ENCODE results near the gene BHLHE40. TPM values are rescaled to one million over a fixed set of nuclear protein-coding genes. Genes with fewer than 3 reads are reported as not detected.

BHLHE40 gene
- total and polyA plus RNA-seq, 2 of the 4 experiments (the other 2 are of a cell fraction): 22.8 to 31.8 TPM

GRCh38 chr3:4971838-4972237, 7.4 kb upstream of the BHLHE40 start:
- H3K9ac ChIP-seq (ENCODE audit: low read depth, low read length): no peak overlapping the region
- no peak overlapping the region for H2AK9ac ChIP-seq (replicated peaks; ENCODE audit: low read depth, low read length, poor library complexity)
- no peak overlapping the region for H3K14ac ChIP-seq (replicated peaks; ENCODE audit: low read depth, low read length)
- no peak overlapping the region for H3K4me3 ChIP-seq (ENCODE audit: insufficient read depth, low read depth, low read length)
- H2AK5ac ChIP-seq (ENCODE audit: low read depth, low read length): no peak overlapping the region
- no peak overlapping the region for H2BK5ac ChIP-seq (ENCODE audit: low read depth, low read length, poor library complexity, severe bottlenecking)
- no peak overlapping the region for H3K4ac ChIP-seq (ENCODE audit: low read depth, low read length)
- H2BK15ac ChIP-seq (ENCODE audit: low read depth, low read length): no peak overlapping the region
- CTCF ChIA-PET: no interaction called here
- POLR2A ChIA-PET (ENCODE audit: unreplicated experiment): no interaction called here
- H4K91ac ChIP-seq (ENCODE audit: insufficient read depth, low read depth, low read length): no peak overlapping the region
- H4K8ac ChIP-seq (ENCODE audit: low read depth in 2 of 2, low read length in 2 of 2): no peak overlapping the region
- no peaks in the 10 kb centered on the region for H4K20me1 ChIP-seq (ENCODE audit: insufficient read depth, low read length)
- H3K23ac ChIP-seq (ENCODE audit: low read depth, low read length): no peak overlapping the region
- dilution Hi-C loops (cut with HindIII; ENCODE audit: low sequenced_read_pairs, unreplicated experiment) (no loop called here), in situ Hi-C loops (cut with MboI; ENCODE audit: low sequenced_read_pairs) (loop anchor here (10.0 kb wide), 1 partner anchor 137 kb away; no protein-coding TSS in a partner anchor), intact Hi-C loops (cut with micrococcal nuclease) (no loop called here)
- H2AFZ ChIP-seq (replicated peaks; ENCODE audit: low read length, poor library complexity): no peak overlapping the region
- DNase-seq (no peak), ATAC-seq (ENCODE audit: low read depth) (no peak)
- no peak overlapping the region for H3K4me2 ChIP-seq (ENCODE audit: low read depth, low read length)
- BruUV-seq (replicated peaks): no TSS peak
- H2BK120ac ChIP-seq (ENCODE audit: low read depth, low read length): no peak overlapping the region
- H3K56ac ChIP-seq (ENCODE audit: extremely low read depth, insufficient read depth, low read length): no peak overlapping the region
- TF ChIP-seq POLR2A (IDR thresholded peaks at IDR 0.05; ENCODE audit: low read depth, low read length) (no peak), BHLHE40 (IDR thresholded peaks at IDR 0.05; ENCODE audit: low read depth, low read length) (no peak), CEBPB (IDR thresholded peaks at IDR 0.05; ENCODE audit: low read depth, low read length) (no peak), FOS (IDR thresholded peaks at IDR 0.05; ENCODE audit: low read depth, low read length) (no peak), NFE2L2 (IDR thresholded peaks at IDR 0.05; ENCODE audit: low read depth, low read length) (no peak), RCOR1 (IDR thresholded peaks at IDR 0.05; ENCODE audit: insufficient replicate concordance, low read length) (no peak), CHD1 (IDR thresholded peaks at IDR 0.05; ENCODE audit: low read depth, low read length) (no peak), CTCF (conservative IDR thresholded peaks at IDR 0.05; ENCODE audit: low read depth, low read length) (no peak), MAFK (IDR thresholded peaks at IDR 0.05; ENCODE audit: low read depth, low read length) (no peak), ELK1 (IDR thresholded peaks at IDR 0.05; ENCODE audit: borderline replicate concordance, low read depth, low read length) (no peak), MAZ (IDR thresholded peaks at IDR 0.05; ENCODE audit: borderline replicate concordance, low read depth, low read length) (no peak), USF2 (IDR thresholded peaks at IDR 0.05; ENCODE audit: low read depth, low read length) (no peak), RAD21 (IDR thresholded peaks at IDR 0.05; ENCODE audit: low read length) (no peak), MXI1 (IDR thresholded peaks at IDR 0.05; ENCODE audit: borderline replicate concordance, low read depth, low read length) (no peak), SMC3 (IDR thresholded peaks at IDR 0.05; ENCODE audit: low read depth, low read length) (no peak), RFX5 (IDR thresholded peaks at IDR 0.05; ENCODE audit: low read depth, low read length) (no peak)
- H3K4me1 ChIP-seq (ENCODE audit: control insufficient read depth, insufficient read depth, low read length): no peaks in the 10 kb centered on the region
- H3K9me1 ChIP-seq (ENCODE audit: insufficient read depth, low read length): no peaks in the 10 kb centered on the region
- no CpG with 5 or more reads among the region's 3 CpGs for WGBS, 2 experiments (ENCODE audit: extremely low coverage in 2 of 2, insufficient read length in 1 of 2)
- H3K27me3 ChIP-seq (ENCODE audit: control insufficient read depth, insufficient read depth, low read length): no peaks in the 10 kb centered on the region
- no peak overlapping the region for H2BK20ac ChIP-seq (ENCODE audit: low read depth, low read length)
- no peak overlapping the region for H3K18ac ChIP-seq (ENCODE audit: low read depth, low read length)
- H3K36me3 ChIP-seq (ENCODE audit: control insufficient read depth, insufficient read depth, low read length): no peaks in the 10 kb centered on the region
- H3K27ac ChIP-seq (ENCODE audit: insufficient read depth, low read length): no peak overlapping the region
- no peaks in the 10 kb centered on the region for H3K79me1 ChIP-seq (ENCODE audit: low read depth in 1 of 2, low read length in 2 of 2)
- H4K5ac ChIP-seq (ENCODE audit: low read depth, low read length): no peak overlapping the region
- no peaks in the 10 kb centered on the region for H3K9me3 ChIP-seq (ENCODE audit: control insufficient read depth, insufficient read depth, low read length)

Data from IMR-90 (cell line).